Stimulated activated CD4-positive, alpha-beta T cell treated with anti-CD3 and anti-CD28 coated beads, Interleukin-12 subunit alpha, Interleukin-12 subunit beta, amount 100 ng/mL, for 48 hours (primary cell): ENCODE measurements around the gene RBMS3.

Experiments
- DNase-seq, 3 donors: peaks; one replicate each; pipeline ENCODE4 v3.0.0-alpha.2; 2020; ENCODE audit warnings: low read depth in 2 of 3, low spot score in 1 of 3

Gene RBMS3

GRCh38 chr3:29705906-29706844 is 425.3 kb downstream of the RBMS3 start:
- DNase-seq: no peak

GRCh38 chr3:29708884-29709283 is 428.0 kb downstream of the RBMS3 start:
- no peak for DNase-seq

- no peak for DNase-seq
These were observed 430.4 kb downstream of the RBMS3 start for GRCh38 chr3:29711255-29711771.

GRCh38 chr3:29716213-29716612 is 435.3 kb downstream of the RBMS3 start:
- no peak for DNase-seq

DNA sequence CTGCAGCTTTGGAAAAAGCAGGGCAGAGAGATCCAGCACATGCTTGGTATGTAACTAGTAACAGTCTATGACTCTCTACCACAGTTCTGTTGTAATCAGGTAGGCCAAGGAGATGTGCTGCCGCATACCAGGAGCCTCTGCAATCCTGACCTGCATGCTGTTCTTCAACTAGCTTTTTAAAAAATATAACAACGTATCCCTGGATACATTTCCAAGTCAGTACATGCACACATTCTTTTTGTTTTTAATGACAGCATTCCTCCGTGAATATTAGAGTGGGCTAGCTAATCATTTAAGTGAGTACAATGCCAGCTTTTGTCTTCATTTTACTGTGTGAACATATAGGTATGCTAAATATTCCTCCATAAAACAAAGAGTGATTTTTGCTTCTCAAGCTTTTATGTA is 437.8 kb downstream of the RBMS3 start:
- no peak for DNase-seq

DNA sequence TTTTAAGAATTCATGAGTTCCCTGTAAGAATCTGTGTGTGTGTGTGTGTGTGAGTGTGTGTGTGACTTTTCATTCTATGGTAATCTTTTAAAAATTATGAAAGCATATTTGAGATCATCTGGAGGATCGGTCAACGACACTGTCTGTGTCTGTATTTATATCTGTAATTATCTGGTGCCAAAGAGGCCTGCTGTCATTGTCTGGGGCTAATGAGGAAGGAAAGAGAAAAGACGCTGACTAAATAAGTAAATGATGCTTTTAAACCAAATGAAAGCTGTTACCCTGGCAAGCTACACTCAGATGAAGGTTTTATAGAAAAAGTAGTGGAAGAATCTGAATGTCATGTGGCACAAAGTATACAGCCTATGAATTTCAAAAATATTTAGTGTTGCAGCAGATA is 439.8 kb downstream of the RBMS3 start:
- no peak for DNase-seq

DNA sequence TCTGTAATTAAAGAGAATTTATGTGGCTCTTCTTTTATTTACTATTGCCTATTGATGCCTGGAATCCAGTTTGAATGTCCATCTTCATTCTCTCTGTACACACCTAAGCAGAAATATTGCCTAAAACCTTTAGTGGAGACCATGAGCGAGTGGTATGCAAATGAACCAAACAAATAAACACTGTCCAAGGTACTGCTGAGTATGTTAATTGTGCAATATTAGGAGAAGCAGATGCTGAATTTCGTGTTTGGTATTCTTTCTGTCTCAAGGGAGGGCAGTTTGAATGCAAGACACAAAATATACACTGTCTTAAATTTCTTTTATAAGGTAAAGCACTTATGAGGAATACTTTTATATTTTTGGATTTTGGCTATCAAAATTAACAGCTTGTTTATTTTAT is 440.9 kb downstream of the RBMS3 start:
- DNase-seq: no peak

DNA sequence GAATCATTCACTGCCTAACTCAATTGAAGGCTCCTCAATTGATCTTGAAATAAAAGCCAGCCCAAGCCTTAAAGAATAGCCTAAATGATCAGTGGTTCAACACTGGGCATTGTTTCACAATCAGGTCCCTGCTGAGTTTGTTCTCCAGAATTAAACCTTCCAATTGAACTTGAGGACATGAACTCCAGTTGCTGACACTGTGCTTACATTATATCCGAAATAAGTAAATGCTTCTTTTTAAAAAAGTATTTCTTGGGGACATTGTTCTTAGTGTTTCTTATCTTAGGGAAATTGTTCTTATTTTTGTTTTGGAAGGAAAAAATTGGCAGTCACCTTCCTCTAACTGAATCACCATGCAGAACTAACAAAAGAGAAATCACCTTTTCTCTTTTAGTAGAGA is 450.2 kb downstream of the RBMS3 start:
- no peak for DNase-seq

DNA sequence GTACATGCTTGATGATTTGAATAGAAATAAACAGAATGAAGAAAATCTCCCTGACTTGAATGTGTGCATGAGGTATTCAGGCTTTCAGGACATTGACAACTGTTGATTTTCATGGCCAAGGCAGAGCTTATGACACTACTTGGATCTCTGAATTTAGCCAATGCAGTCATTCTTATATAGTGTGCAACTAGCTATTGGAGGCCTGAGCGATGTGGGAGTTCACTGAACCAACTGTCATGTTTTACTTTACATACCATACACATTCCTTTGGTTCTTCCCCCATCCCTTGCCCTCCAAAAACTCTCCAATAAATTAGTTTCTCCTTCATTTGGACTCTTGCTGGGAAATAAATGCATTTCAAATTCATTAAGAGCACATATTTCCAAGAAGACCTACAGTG is 460.4 kb downstream of the RBMS3 start:
- no peak for DNase-seq

DNA sequence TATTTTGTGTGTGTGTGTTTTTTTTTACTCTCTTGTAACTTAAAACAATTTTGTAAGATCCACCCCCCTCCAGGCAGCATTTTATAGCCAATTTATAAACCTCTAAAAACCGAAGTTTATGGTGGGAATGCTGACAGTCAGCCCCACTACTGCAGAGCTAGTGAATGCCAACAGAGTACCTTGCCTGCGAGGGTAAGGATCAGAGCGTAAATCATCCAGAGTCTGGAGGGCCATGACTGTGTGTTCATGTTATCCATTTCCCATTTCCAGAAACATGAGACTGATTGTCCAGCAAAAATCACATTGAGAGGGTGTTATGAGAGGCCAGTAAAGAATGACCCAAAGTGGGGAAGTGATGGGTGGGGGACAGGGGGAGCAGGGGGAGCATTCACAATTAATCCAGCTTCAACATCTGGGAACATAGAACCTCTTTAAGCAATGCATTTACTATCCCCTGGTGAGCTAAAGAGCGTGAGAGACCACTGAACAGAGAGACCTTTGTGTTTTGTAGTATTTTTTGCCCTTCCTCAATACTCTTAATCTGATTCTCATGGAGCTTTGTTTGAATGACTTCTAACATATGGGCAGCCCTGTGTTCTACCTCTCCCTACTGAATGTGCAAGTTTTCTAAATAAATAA is 464.5 kb downstream of the RBMS3 start:
- DNase-seq: no peak

- DNase-seq: no peak
These were observed 465.4 kb downstream of the RBMS3 start for GRCh38 chr3:29746163-29746760.

- DNase-seq: no peak
These were observed 467.1 kb downstream of the RBMS3 start for GRCh38 chr3:29747991-29748390.

- no peak for DNase-seq
These were observed 470.9 kb downstream of the RBMS3 start for GRCh38 chr3:29751647-29752314.

- no peak for DNase-seq
These were observed 473.5 kb downstream of the RBMS3 start for GRCh38 chr3:29754346-29754745.

DNA sequence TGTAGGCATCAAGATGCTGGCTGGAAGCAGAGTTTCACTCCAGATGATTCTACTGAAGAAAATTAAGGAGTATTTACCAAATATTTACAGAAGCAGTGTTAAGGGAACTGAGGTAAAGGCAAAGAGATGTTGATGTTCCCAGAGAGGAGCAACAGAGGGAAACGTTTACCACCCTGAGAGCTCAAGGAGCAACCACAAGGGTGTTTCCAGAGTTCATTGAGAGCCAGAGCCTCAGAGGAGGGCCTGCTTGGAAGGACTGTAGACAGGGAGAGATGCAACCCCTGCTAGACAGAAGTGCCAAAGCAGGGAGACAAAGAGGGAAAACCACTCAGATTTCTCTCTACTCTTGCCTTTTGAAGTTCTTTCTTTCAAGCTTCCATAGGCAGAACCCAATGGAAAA is 474.5 kb downstream of the RBMS3 start:
- DNase-seq: no peak

DNA sequence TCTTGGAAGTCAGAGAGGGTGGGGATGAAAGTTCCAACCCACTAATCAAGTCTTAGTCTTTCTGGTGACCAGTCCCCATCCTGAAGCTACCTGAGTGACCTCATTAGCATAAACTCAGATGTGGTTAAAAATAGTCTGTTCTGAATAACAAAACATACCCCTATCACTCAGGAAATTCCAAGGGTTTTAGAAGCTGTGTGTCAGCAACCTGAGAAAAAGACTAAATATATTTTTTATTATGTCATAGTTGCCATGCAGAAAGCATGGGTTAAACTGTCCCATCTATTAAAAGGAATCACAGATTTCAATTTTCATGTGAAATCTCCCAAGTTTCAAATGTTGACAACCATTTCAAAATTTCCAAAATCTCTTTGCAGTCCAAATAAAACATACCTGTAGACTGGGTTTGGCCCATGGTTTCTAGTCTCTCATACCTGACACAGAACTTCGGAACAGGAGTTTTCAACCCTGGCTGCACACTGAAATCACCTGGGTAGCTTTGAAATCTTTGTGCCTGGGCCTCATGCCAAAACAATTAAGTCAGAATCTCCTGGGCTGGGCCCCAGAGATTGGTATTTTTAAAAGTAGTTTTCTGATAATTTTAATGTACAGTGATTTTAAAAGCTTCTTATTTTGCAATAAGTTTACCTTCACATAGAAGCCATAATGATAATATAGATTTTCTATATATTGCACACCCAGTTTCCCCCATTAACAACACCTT is 476.3 kb downstream of the RBMS3 start:
- DNase-seq: no peak

DNA sequence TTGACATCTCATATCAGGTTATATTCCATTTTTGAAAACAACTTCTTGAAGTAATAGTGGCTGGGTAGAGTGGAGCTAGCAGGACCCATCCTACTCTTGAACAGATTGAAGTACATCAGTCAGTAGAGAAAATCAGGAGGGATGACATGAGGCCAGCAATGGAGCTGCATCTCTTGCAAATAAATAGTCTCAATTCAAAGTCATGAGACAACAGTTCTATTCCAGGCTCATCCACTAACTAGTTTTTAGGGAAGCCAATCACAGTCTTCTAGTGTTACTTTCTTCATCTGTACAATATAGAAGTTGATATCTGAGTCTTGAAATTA is 477.2 kb downstream of the RBMS3 start:
- no peak for DNase-seq

- no peak for DNase-seq
These were observed 477.8 kb downstream of the RBMS3 start for GRCh38 chr3:29758434-29759322.

DNA sequence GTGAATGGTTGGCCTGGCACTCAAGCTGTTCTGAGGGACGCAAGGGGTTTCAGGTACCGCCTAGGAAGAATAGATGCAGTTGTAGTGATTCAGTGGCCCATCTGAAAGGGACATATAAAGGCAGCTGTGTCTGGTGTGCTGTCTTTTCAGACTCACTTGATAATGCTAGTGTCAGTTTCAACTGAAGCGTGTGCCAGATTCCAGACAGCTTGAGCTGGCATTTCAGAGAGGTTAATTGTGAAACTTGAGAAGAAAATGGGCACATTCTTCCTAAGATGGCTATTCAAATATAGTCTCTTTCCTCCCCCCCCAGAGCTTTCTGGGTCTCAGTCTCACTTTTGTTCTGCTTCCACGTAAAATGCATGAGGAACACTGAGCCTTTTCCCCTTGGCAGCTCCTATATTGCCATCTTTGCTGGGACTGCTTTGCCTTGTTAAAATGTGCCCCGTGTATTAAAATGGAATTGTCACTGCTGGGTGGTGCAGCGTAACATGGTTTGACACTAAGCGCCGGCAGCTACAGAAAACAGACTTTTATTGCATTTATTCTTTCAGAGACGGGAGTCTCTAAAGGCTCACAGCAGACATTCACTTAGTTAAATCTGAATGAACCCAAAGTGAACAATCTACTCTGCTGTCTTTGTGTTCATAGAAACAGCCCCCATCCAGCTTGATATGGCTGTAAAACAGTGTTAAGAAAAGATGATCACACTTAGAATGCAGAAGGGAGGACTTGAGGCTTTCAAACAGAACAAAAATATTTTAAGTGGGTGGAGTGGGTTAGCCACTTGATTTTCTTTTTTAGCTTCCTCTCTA is 478.7 kb downstream of the RBMS3 start:
- no peak for DNase-seq
